ENCODE results near the gene CRNKL1. TPM values are rescaled to one million over a fixed set of nuclear protein-coding genes. Genes with fewer than 3 reads are reported as not detected.

Gene CRNKL1
- 15.9 and 18.0 TPM in 2 replicates for total RNA-seq

DNA sequence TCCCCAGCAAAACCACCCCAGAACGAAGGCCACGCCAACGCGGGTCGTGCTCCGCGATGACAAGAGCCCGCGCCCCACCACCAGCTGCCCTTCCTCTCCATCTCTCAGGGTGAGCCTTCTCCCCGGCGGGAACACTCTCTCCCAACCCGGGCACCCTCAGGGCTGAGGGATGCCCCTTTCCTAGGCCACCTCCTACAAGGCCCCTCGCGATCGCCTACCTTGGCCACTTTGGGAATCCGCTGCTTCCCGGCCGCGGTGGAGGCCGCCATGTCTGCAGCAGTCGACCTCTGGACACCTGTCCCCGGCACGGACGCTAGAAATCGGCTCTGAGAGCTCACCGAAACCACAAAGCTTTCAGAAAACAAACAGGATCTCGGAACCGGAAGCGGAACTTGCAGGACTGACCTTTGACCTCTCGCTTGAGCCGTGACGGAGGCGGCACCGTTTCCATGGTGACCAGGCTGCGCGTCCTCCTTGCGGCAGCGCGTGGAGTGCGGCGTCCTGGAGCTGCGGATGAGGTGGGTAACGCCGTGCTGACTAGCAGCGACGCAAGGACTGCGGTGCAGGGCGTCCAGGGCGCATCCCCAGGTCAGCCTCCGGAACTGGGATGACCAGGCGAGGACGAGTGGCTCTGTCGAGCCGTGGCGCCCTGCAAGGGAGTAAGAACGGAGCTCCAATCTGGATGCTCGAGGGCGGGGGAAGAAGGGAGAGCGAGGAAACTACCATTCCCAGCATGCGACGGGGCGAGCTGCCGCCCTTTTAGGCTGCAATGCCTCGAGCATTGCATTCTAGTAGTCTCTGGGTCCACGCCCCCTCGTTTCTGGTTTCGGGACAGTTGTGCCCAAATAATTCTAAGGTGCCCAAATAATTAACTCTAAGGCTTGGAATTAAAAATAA, at the start of gene CRNKL1, which contains the start of gene CFAP61:
TSS of gene CRNKL1 (minus strand) at position 393 of the 897 bp plus-strand sequence. CDS start at position 269, 124 bp downstream.
TSS of gene CFAP61 (plus strand) at position 459 of the 897 bp plus-strand sequence. CDS start 4,122 bp downstream, outside the sequence.
- DNase-seq (ENCODE audit: extremely low read depth, low read depth, low spot score): peak; percentile 85

DNA sequence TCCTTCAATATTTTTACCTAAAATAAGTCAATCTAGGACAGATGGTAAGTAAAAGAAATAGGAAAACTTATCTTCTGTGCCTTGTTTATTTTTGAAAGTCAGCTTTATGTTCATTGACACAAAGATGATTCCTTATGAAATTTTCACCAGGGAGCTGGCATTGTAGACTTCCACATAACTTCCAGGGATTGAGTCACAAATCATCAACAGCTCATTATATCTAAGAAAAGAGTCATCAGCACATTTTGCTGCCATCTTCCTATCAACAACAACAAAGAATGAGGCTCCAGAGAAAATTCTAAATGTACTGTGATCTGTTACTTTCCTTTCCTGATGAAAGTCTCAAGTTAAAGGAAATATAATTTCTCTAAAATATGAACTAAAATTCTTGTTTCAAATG, 48.6 kb upstream of the CRNKL1 start:
- DNase-seq (ENCODE audit: extremely low read depth, low read depth, low spot score): no peak

DNA sequence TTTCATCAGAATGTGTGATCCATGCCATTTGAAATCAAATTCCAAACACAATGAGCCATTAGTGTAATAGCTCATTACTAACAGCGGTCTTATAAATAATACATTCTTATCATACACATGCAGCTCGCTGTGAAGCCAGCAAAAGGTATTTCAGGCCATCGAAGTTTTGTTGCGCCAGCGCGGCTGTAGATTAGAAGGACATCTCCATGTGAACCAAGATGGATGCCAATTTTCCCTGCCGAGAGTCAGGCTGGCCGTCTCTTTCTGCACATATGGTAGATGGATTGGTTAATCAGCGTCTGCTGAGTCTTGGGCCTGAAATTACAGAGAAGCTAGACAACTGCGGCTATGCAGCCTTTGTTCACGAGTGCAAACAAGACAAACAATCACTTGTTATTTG, 44.2 kb upstream of the CRNKL1 start:
- no peak for DNase-seq (ENCODE audit: extremely low read depth, low read depth, low spot score)

DNA sequence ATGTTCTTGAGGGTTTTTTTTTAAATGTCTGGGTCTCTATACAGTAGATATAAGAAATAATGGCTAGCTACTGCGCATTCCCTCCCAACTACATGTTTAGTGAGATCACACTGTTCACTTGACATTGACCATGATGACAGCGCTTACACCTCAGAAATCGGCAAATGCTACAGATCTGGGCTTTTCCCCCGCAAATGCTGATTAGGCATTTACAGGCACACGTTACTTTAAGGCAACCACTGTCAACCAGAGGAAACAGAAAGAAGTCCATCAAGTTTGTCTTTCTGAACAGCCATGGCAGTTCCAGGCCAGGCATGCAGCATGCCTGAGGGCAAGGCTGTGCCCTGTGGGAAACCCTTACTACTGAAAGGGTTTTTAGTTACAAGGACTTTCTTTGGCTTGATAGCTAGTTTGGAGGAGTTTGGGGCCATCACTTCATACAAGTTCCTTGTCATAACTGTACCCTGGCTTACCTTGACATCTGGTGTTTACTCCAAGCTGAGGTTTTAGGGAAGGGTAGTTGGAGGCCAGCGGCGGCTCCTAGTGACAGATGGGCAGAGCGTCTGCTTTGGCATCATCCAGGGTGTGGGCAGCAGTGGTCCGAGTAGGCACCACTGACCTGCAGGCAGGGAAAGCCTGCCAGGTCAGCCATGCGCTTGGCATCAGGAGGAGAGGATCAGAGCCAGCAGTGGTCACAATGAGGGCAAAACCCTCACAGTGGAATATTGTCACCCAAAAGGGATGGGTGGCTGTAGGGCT, 43.0 kb upstream of the CRNKL1 start:
- DNase-seq (ENCODE audit: extremely low read depth, low read depth, low spot score): no peak

DNA sequence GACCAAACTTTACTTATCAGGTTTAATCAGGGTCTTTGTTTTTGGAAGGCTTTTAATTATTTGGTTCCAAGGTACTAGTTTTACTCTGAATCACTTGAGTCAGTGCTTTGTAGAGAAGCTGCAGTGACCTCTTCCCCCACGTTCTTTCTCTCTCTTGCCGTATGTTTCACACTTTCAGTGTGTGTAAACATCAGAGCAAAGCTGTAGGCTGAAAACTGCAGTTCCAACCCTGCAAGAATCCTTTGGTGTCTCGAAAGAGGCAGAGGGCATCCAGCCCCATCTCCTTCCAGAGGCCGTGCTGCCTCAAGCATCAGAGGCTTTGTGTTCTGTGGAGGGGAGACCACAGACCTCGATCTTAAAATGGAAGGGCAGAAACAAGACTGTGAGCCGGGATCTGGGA, 42.1 kb upstream of the CRNKL1 start:
- DNase-seq (ENCODE audit: extremely low read depth, low read depth, low spot score): no peak

DNA sequence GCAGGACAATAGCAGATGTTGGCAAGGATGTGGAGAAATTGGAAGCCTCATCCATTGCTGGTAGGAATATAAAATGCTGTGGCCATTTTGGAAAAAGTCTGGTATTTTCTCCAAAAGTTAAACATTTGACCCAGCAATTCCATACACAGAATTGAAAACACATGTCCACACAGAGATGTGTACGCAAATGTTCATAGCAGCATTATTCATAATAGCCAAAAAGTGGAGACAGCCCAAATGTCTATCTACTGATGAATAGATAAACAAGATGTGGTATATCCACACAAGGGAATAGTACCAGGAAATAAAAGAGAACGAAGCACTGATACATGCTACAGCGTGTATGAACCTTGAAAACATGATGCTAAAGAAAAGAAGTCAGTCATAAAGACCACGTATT, 40.6 kb upstream of the CRNKL1 start:
- no peak for DNase-seq (ENCODE audit: extremely low read depth, low read depth, low spot score)

DNA sequence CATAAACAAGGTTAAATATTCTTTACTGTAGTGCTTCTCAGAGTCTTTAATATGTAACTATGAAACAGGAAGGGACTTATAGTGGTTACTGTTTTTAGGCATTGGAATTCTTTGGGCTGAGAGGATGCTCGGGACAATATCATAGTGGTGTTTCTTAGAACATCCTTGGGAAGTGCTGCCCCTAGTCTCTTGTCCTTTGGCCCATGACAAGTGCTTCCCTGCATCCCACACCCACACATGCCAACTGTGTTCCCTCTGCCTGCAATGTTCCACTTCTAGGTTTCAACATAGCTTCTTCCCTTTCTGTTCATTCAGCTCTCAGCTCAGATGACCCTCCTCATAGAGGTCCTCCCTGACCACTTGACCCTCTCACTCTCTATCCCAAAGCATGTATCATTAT, 37.7 kb upstream of the CRNKL1 start:
- DNase-seq (ENCODE audit: extremely low read depth, low read depth, low spot score): no peak

DNA sequence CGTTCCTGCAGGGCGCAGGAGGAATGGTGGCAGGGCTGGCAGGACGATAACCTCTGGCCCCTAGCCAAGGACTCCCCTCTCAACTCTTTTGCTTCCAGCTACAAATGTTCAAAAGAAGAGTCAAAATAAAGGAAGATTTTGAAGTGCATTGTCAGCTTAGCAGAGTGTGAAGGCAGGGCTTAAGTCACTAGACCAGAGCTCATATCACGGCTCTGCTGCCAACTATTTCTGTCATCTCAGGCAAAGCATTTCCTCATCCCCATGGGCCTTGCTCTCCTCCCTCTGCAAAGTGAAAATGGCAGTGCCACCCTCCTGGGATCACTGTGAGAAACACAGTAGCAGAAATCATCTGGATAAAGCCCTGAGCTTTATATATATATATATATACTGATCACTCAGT, 36.8 kb upstream of the CRNKL1 start:
- DNase-seq (ENCODE audit: extremely low read depth, low read depth, low spot score): no peak

DNA sequence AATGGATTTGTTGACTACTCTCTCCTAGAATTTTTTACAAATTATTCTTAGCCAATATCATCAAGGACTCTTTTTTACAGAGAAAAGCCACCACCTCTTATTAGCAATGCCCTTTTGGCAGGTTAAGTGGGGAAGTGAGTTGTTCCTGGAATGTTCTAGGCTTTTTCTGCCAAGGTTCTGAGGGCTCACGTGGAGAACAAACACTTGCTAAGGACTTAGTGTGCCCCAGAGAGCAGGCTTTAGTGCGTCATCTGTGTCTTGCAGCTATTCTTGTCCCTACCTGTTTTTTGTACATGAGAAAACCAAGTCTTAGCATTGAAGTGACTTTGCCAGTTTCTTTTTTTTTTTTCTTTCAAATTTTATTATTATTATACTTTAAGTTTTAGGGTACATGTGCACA, 33.5 kb upstream of the CRNKL1 start:
- no peak for DNase-seq (ENCODE audit: extremely low read depth, low read depth, low spot score)

DNA sequence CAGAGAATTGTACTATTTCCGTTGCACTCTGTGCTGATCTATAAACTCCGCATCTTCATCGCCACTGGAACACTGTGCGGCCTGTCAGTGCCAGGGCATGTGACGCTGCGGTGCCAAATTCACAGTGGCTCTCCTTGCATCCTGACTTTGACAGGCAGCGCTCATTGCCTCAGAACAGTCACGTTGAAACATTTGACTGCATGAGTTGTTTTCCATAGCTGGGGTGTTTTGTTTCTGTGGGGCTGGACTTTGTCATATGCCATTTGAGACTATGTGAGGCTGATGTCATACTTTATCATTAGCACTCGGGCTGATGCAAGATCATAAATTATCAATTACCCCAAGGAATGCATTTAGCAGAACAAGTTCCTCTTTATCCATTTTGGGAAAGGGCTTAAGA, 32.8 kb upstream of the CRNKL1 start:
- DNase-seq (ENCODE audit: extremely low read depth, low read depth, low spot score): no peak

DNA sequence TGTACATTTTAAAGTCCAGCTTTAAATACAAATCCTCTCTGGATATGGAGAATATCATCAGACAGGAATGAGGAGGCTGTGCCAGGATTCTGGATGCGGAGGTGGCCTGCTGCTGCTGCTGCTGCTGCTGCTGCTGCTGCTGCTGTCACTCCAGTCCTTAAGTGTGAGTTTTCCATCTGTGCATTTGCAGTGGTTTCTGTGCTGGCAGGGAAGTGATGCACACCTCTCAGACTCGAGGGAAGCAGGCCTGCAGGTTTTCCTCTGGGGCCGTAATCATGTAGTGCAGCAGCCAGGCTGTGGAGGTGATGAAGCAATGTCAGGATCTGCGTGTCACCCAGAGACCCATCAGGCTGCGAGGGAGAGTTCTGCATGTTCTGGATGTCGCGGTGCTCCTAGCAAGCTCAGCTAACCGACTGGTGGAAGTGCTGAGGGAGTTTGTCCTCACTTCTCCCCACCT, 32.1 kb upstream of the CRNKL1 start:
- no peak for DNase-seq (ENCODE audit: extremely low read depth, low read depth, low spot score)

DNA sequence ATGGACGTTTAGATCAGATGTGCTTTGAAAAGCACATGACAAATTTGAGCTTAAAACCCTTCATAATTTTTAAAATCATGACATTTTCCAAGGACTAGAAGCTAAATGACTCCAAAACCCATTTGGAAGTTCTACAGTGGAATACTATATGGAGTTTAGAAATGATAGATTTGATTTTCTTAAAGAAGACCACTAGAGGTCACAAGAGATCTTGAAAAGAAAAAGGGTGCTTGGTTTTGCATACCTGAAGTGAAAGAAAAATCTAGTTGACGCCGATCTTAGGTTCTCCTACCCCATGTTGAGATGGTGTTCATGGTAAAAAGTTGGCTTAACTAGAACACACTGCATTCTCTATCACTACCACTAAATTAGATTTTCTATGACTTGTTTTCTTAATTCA, 31.5 kb upstream of the CRNKL1 start:
- peak; percentile 12 for DNase-seq (ENCODE audit: extremely low read depth, low read depth, low spot score)

DNA sequence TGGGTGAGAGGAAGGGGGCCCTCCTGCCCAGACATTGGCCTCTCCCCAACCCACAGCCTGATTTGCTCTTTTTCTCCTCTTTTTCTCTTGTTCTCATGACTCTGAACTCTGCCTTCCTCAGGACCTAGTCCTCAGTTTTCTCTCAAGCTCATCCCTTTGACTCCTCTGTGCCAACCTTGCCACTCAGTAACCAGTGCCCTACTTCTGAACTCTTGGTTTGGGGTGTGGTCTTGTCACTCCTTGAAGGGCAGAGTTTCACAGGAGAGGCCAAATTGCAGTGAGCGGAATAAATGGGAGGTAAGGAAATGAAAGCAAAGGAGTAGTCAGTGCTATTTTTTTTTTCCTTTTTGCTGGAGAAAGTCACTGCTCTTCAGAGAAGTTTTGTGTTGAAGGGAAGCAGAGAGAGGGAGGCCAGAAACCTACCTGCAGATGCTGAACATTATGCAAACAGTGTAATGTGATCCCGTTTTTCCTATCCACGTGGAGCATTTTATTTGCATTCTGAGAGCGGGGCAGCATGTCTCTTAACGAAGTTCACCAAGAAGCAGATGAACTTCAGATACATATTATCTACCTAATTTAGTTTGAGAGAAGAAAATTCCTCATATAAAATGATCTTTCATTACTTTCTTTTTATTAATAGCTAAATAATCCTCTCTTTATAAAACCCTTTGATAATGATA, 27.0 kb upstream of the CRNKL1 start:
- no peak for DNase-seq (ENCODE audit: extremely low read depth, low read depth, low spot score)

DNA sequence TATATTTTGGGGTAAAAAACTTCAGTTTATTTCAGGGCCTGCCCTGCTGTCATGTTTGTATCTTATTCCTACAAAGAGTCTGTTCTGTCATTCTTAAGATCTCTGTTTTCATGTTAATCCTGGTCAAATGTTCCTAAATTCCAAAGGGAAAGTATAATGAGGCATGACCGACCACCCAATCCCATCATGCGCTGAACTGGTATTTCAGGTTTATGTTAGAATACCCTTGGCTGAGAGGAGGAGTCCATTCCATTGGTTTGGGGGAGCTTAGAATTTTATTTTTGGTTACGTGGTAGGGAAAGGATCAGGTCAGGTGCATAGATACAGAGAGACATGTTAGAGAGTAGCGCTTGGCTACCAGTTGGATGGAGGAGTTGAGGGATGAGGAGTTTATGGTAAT, 25.8 kb upstream of the CRNKL1 start:
- DNase-seq (ENCODE audit: extremely low read depth, low read depth, low spot score): no peak

DNA sequence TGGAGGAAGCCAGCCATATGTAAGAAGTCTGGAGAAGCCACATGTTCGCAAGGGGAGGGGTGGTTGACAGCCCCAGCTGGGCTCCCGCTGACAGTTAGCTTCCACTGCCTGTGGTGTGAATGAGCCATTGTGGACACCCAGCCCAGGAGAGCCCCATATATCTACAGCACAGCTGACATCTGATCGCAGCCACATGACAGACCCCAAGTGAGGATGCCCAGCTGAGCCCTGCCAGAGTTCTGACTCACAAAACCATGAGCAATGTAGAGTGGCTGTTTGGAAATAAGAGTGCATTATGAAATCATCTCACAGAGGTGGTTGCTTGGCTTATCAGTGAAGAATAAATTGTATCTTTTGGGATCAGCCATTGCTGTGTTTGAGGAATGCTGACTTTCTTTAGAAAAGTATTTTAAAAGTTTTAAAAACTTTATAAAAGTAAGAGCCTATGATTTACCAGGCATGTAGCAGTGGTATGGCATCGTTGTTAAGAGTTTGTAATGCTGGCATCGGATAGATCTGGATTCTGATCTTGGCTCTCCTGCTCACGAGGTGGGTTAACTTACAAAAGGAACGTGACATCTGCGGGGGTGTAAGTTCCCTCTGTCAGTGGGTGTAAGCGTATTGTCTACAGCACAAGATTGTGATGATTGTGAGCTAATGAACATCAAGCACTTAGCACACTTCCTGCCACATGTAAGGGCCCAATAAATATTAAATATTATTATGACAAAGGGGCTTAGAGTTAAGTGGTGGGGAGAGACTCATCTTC, 24.2 kb upstream of the CRNKL1 start:
- no peak for DNase-seq (ENCODE audit: extremely low read depth, low read depth, low spot score)

DNA sequence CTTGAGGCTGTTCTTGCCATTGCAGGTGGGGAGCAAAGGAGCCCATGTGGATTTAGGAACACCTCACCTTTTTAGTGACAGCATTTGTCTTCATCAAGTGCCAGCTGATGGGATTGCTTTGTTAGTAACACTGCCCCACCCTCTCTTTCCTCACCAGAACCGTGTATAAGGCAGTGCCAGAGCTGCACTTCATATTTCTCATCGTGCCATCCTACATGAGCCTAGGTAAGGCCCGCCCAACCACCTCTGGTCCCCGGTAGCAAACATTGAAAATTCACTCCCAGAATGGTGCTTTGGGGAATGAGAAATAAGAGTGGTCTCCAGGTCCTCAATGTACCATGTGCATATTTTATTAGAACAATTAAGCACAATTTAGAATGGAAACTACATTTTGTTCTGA, 22.8 kb upstream of the CRNKL1 start:
- no peak for DNase-seq (ENCODE audit: extremely low read depth, low read depth, low spot score)

DNA sequence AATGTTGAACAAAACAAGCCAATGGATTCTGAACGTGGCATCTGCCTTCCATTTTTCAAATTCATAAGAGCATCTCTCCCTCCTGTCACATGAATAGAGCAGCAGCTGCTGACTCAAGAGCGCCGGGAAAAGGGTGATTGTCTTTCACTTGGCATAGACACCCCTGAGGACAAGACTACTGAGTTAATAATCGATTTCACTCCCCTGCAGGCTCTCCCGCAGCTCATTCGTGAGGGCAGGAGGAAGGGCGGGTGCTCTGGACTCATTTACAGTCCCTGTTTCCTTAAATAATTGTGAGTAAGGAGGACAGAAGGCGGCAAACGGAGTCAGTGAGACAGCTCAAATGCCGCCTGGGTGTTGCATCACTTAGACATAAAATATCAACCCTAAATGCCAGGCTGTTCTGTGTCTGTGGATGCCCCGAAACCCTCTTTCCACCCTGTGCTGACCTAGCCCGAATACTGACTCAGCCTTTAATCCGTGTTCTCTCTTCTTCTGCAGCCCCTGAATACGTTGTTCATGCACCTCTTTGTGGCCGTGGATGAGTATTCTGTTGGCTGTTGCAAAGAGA, 21.6 kb upstream of the CRNKL1 start:
- DNase-seq (ENCODE audit: extremely low read depth, low read depth, low spot score): no peak

DNA sequence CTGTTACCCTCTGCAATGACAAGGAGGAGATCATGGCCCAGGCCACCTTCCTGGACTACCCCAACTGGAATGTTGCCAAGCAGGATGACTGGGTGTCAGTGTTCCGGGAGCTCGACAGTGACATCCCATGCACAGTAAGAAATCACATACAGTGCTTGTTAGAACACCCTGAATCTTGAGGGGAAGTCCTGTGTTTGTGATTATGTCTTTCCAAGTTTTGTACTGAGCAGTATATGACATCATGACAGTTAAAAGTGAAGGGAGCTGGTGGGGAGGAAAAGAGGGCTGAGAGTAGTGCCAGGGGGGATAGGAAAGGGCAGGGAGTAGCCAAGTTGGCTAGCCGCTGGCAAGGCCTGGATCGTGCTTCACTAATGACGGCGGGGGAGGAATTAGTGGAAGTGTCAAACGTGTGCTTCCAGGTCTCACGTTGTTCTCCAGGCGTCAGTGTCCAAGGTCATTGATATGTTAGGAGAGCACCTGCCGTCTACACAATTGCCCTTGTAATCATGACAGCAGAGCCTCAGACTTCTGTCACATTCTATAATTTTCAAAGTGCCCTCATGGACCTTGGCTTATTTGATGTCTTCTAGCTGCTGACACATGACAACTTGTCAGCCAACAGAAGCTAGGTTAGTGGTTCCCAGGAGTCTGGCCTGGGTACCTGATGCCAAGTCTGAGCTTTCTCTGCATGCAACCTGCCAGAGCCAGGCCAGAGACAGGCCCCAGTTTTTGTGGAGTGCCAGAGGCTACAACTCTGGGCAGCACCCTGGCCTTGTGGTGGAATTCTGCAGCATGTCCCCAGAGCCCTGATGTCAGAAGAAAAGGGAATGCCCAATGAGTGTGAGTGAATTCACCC, 18.8 kb upstream of the CRNKL1 start:
- DNase-seq (ENCODE audit: extremely low read depth, low read depth, low spot score): no peak

DNA sequence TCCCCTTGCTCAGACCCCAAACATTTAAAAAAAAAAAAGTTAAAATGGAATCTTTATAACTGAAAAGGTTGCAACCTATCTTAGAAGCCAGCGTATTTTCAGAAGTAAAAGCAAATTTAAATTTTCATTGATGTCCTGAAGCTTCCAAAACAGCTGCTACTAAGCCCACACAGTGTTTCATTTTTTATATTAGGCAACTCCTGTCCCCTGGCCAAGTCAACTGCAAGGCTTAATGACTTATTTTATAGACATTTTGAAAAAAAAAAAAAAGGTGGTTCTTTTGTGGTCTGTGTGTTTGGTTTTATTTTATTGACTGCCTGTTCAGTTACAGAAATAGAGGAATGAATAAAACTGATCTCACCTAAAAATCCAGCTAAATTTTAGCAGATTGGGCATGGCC, 13.1 kb upstream of the CRNKL1 start:
- DNase-seq (ENCODE audit: extremely low read depth, low read depth, low spot score): no peak

Data from glomerular endothelial cell (primary cell).